DMS 273 (cell line): ENCODE results near the gene SKAP1.

Experiments
- DNase-seq: peaks from one replicate; lab custom pipeline; 2025; ENCODE audit not compliant: unreplicated experiment; lab: John Stamatoyannopoulos, UW

SKAP1 gene

GRCh38 chr17:48153691-48154358, 276.2 kb downstream of the SKAP1 start:
- peak; percentile 66 for DNase-seq

GRCh38 chr17:48152289-48152688, 277.7 kb downstream of the SKAP1 start:
- DNase-seq, result no peak

- DNase-seq, result no peak
These were observed 278.8 kb downstream of the SKAP1 start for GRCh38 chr17:48151220-48151619.

- DNase-seq, result no peak
These were observed 279.4 kb downstream of the SKAP1 start for GRCh38 chr17:48150597-48151001.

GRCh38 chr17:48149787-48150463, 280.1 kb downstream of the SKAP1 start:
- DNase-seq, result no peak

GRCh38 chr17:48148854-48149786, 280.9 kb downstream of the SKAP1 start:
- peak; percentile 70 for DNase-seq

- peak; percentile 49 for DNase-seq
These were observed 281.8 kb downstream of the SKAP1 start for GRCh38 chr17:48148029-48148770.

- no peak for DNase-seq
These were observed 284.8 kb downstream of the SKAP1 start for GRCh38 chr17:48144976-48145798.

GRCh38 chr17:48144231-48144630, 285.8 kb downstream of the SKAP1 start:
- DNase-seq, result no peak

GRCh38 chr17:48143629-48144028, 286.4 kb downstream of the SKAP1 start:
- DNase-seq, result peak; percentile 23

GRCh38 chr17:48139944-48140343, 290.1 kb downstream of the SKAP1 start:
- no peak for DNase-seq

- DNase-seq, result no peak
These were observed 292.4 kb downstream of the SKAP1 start for GRCh38 chr17:48137656-48138055.

GRCh38 chr17:48134912-48135480, 295.0 kb downstream of the SKAP1 start:
- no peak for DNase-seq

GRCh38 chr17:48132385-48132784, 297.6 kb downstream of the SKAP1 start:
- no peak for DNase-seq

GRCh38 chr17:48131216-48131824, 298.7 kb downstream of the SKAP1 start:
- peak; percentile 93 for DNase-seq

- DNase-seq, result no peak
These were observed 300.0 kb downstream of the SKAP1 start for GRCh38 chr17:48129981-48130380.

- DNase-seq, result no peak
These were observed 301.6 kb downstream of the SKAP1 start for GRCh38 chr17:48128400-48128799.

- DNase-seq, result peak; percentile 93
These were observed 302.5 kb downstream of the SKAP1 start for GRCh38 chr17:48127371-48128051.

- no peak for DNase-seq
These were observed 303.5 kb downstream of the SKAP1 start for GRCh38 chr17:48126532-48126850.
